SW480 (cell line): Measurements from ENCODE around the gene DEGS2.

ENCODE experiments used
- DNase-seq: peaks from one replicate; pipeline ENCODE4 v3.0.0-alpha.2; 2016; ENCODE audit warnings: low spot score

The DEGS2 gene

GRCh38 chr14:100147691-100148464, 11.6 kb downstream of the DEGS2 start:
- no peak for DNase-seq

- no peak for DNase-seq
Observed at GRCh38 chr14:100147181-100147631, 12.2 kb downstream of the DEGS2 start.

- no peak for DNase-seq
Observed at GRCh38 chr14:100146531-100147091, 12.8 kb downstream of the DEGS2 start.

GRCh38 chr14:100145682-100146464, 13.6 kb downstream of the DEGS2 start:
- DNase-seq, result no peak

GRCh38 chr14:100144996-100145646, 14.3 kb downstream of the DEGS2 start:
- no peak for DNase-seq

- DNase-seq, result no peak
Observed at GRCh38 chr14:100144645-100144995, 14.8 kb downstream of the DEGS2 start.

- no peak for DNase-seq
Observed at GRCh38 chr14:100143934-100144333, 15.5 kb downstream of the DEGS2 start.

GRCh38 chr14:100143523-100143922, 15.9 kb downstream of the DEGS2 start:
- DNase-seq, result no peak

- DNase-seq, result no peak
Observed at GRCh38 chr14:100142073-100143040, 17.1 kb downstream of the DEGS2 start.

GRCh38 chr14:100141098-100141497, 18.3 kb downstream of the DEGS2 start:
- no peak for DNase-seq

GRCh38 chr14:100140452-100141078, 18.9 kb downstream of the DEGS2 start:
- no peak for DNase-seq

- DNase-seq, result no peak
Observed at GRCh38 chr14:100138955-100139354, 20.5 kb downstream of the DEGS2 start.

GRCh38 chr14:100138082-100138787, 21.2 kb downstream of the DEGS2 start:
- no peak for DNase-seq

GRCh38 chr14:100137173-100137572, 22.3 kb downstream of the DEGS2 start:
- DNase-seq, result no peak

- DNase-seq, result no peak
Observed at GRCh38 chr14:100135784-100136183, 23.7 kb downstream of the DEGS2 start.

- DNase-seq, result no peak
Observed at GRCh38 chr14:100135073-100135472, 24.4 kb downstream of the DEGS2 start.

- DNase-seq, result no peak
Observed at GRCh38 chr14:100134586-100134985, 24.9 kb downstream of the DEGS2 start.

GRCh38 chr14:100132903-100133510, 26.4 kb downstream of the DEGS2 start:
- DNase-seq, result no peak

- no peak for DNase-seq
Observed at GRCh38 chr14:100132161-100132902, 27.1 kb downstream of the DEGS2 start.
